ENCODE data around the gene TEX11. TPM values are rescaled to one million over a fixed set of nuclear protein-coding genes. Genes with fewer than 3 reads are reported as not detected.

Gene TEX11
- total and polyA plus RNA-seq, 2 experiments from 2014 or later = 0.60 to 1.0 TPM

GRCh38 chrX:70672326-70672725 is 236.2 kb downstream of the TEX11 start:
- no peaks in the 10 kb centered on the region for H3K4me1 Mint-ChIP-seq
- H3K36me3 Mint-ChIP-seq (ENCODE audit: low read depth) = no peaks in the 10 kb centered on the region
- no peaks in the 10 kb centered on the region for H3K27me3 Mint-ChIP-seq (ENCODE audit: insufficient read depth, low read depth, poor library complexity)

GRCh38 chrX:70669120-70669519 is 239.4 kb downstream of the TEX11 start:
- Mint-ChIP-seq H3K4me3 (no peak overlapping the region), H3K4me1 (no peaks in the 10 kb centered on the region), H3K9me3 (no peaks in the 10 kb centered on the region), H3K27me3 (ENCODE audit: insufficient read depth, low read depth, poor library complexity) (no peaks in the 10 kb centered on the region), H3K36me3 (ENCODE audit: low read depth) (no peaks in the 10 kb centered on the region), H3K27ac (no peak overlapping the region)
- Histone ChIP-seq H3K4me3 (no peak overlapping the region), H3K27ac (ENCODE audit: low read depth) (no peak overlapping the region), H3F3A (replicated peaks; ENCODE audit: low read depth) (no peaks in the 10 kb centered on the region), H3K27me3 (ENCODE audit: insufficient read depth) (no peaks in the 10 kb centered on the region), H3K4me1 (ENCODE audit: insufficient read depth) (no peaks in the 10 kb centered on the region), H3K9me2 (ENCODE audit: insufficient read depth) (no peaks in the 10 kb centered on the region), H3K4me2 (no peak overlapping the region), H4K20me1 (replicated peaks; ENCODE audit: insufficient read depth) (no peaks in the 10 kb centered on the region), H3K79me2 (replicated peaks; ENCODE audit: insufficient read depth) (no peaks in the 10 kb centered on the region), H3K36me3 (ENCODE audit: insufficient read depth) (no peaks in the 10 kb centered on the region), H2AFZ (no peak overlapping the region)
- no peak for DNase-seq (ENCODE audit: low spot score)
- ATAC-seq = no peak
- TF ChIP-seq ZNF462 (CRISPR knock-in tag; IDR thresholded peaks at IDR 0.05) (no peak), EZH2 (IDR thresholded peaks at IDR 0.05; ENCODE audit: low read depth, unreplicated experiment) (no peak), JUNB (IDR thresholded peaks at IDR 0.05; ENCODE audit: unreplicated experiment) (no peak), ETS1 (IDR thresholded peaks at IDR 0.05) (no peak), CREB1 (CRISPR knock-in tag; IDR thresholded peaks at IDR 0.05; ENCODE audit: low read depth) (no peak), ZNF114 (CRISPR knock-in tag; IDR thresholded peaks at IDR 0.05) (no peak)

More at GRCh38 chrX:70672326-70672725, 236.2 kb downstream of the TEX11 start:
- H3F3A ChIP-seq (replicated peaks; ENCODE audit: low read depth) = no peaks in the 10 kb centered on the region
- no peaks in the 10 kb centered on the region for H3K4me1 ChIP-seq (ENCODE audit: insufficient read depth)
- H3K27me3 ChIP-seq (ENCODE audit: insufficient read depth) = no peaks in the 10 kb centered on the region
- no peaks in the 10 kb centered on the region for H3K9me2 ChIP-seq (ENCODE audit: insufficient read depth)
- DNase-seq (ENCODE audit: low spot score) = no peak
- H3K27ac ChIP-seq (ENCODE audit: low read depth) = no peak overlapping the region
- no peaks in the 10 kb centered on the region for H3K79me2 ChIP-seq (replicated peaks; ENCODE audit: insufficient read depth)
- no peak overlapping the region for H2AFZ ChIP-seq
- H3K4me3 ChIP-seq = no peak overlapping the region
- H3K36me3 ChIP-seq (ENCODE audit: insufficient read depth) = no peaks in the 10 kb centered on the region
- Mint-ChIP-seq H3K9me3 (no peaks in the 10 kb centered on the region), H3K27ac (no peak overlapping the region), H3K4me3 (no peak overlapping the region)
- no peak for ATAC-seq
- TF ChIP-seq POLR2AphosphoS5 (IDR thresholded peaks at IDR 0.05; ENCODE audit: low read depth) (no peak), EZH2phosphoT487 (IDR thresholded peaks at IDR 0.05; ENCODE audit: unreplicated experiment) (no peak), ZNF331 (CRISPR knock-in tag; IDR thresholded peaks at IDR 0.05; ENCODE audit: low read depth) (no peak), ZNF114 (CRISPR knock-in tag; IDR thresholded peaks at IDR 0.05) (no peak), REST (IDR thresholded peaks at IDR 0.05; ENCODE audit: unreplicated experiment) (no peak)
- H3K4me2 ChIP-seq = no peak overlapping the region
- no peaks in the 10 kb centered on the region for H4K20me1 ChIP-seq (replicated peaks; ENCODE audit: insufficient read depth)
